Adrenal gland (tissue), 12 donors: Measurements from ENCODE around the gene MYLK3. TPM values are rescaled to one million over a fixed set of nuclear protein-coding genes. Genes with fewer than 3 reads are reported as not detected.

Source experiments
- DNase-seq, 7 donors: peaks; one replicate each; pipeline ENCODE4 v3.0.0-alpha.2; 2019 to 2020
- H3K27ac ChIP-seq, 5 donors: fragments of 200-600 bp; sonication (generic) in 4 of 5; 1 replicate in 3 of 5; 2 replicates in 2 of 5; pipeline versions ENCODE4 v1.5.1 to v1.8.0; 2016 to 2020; ENCODE audit warnings: mild to moderate bottlenecking in 1 of 5
- H3K27me3 ChIP-seq: fragments of 200-600 bp; 2 replicates; pipeline ENCODE4 v1.8.0; 2021
- H3K36me3 ChIP-seq, 2 donors: fragments of 200-600 bp; replicated peaks in 1 of 2; 1 replicate in 1 of 2; 2 replicates in 1 of 2; pipeline versions ENCODE4 v1.5.1 to v1.8.0; 2018 to 2022
- H3K4me1 ChIP-seq, 2 donors: fragments of 200-600 bp; replicated peaks in 1 of 2; 1 replicate in 1 of 2; 2 replicates in 1 of 2; pipeline versions ENCODE4 v1.5.1 to v1.8.0; 2018 to 2021
- H3K4me3 ChIP-seq, 4 donors: fragments of 200-600 bp; sonication (generic) in 3 of 4; one replicate each; pipeline ENCODE4 v1.5.1; 2016 to 2018
- H3K9me3 ChIP-seq, 3 donors: fragments of 200-600 bp; sonication (generic) in 1 of 3; replicated peaks in 1 of 3; 1 replicate in 2 of 3; 2 replicates in 1 of 3; pipeline versions ENCODE4 v1.5.1 to v1.8.0; 2016 to 2021
- POLR2A ChIP-seq, 2 donors: fragments of 450-650 bp; IDR thresholded peaks; one replicate each; pipeline ENCODE4 v1.6.1; 2017; ENCODE audit warnings: antibody characterized with exemption in 2 of 2, mild to moderate bottlenecking in 2 of 2, moderate library complexity in 1 of 2
- WGBS, 4 donors: extraction: QIAGEN DNeasy Blood & Tissue Kit in 2 of 4; methylation state at CpG; one replicate each; pipeline versions ENCODE4 v1.1.5 to v1.1.7; 2013 to 2017; 5-methylcytosine and 5-hydroxymethylcytosine counted together
- intact Hi-C, 2 donors: fragments of 100-400 bp; cut with DNase I; formaldehyde crosslinking; loops; one replicate each; pipeline versions ENCODE4 v1.14.1 to v1.15.0; 2022 to 2023
- polyA plus RNA-seq, 3 donors: library from polyadenylated mRNA; stranded (reverse); fragments of 200-250 nt in 2 of 3; fragments of 350-450 nt in 1 of 3; fragmentation: Illumina TruSeq in 1 of 3; extraction: RNeasy Lipid Tissue Mini Kit (QIAGEN cat#74804) in 1 of 3; gene quantifications; one replicate each; pipeline ENCODE4 v1.2.3, GENCODE V29; 2013 to 2014
- total RNA-seq, 9 donors: library from RNA; depleted of rRNA in 4 of 9; stranded (reverse); fragments of >200 nt in 4 of 9; fragments of 120-200 nt in 1 of 9; fragmentation: NEBNext Ultra II Directional in 1 of 9; extraction: Animal tissue kit (Norgen Biotek cat#: 25700) in 1 of 9; gene quantifications; one replicate each; pipeline versions ENCODE4 v1.1.0 to v1.2.4, GENCODE V29; 2013 to 2023
- TF ChIP-seq, protein P1 (sequence below), 6 experiments: fragments of 450-650 bp in 4 of 6; fragments of 200-600 bp in 2 of 6; sonication (generic) in 1 of 6; IDR thresholded peaks; 1 replicate in 5 of 6; 2 replicates in 1 of 6; pipeline versions ENCODE4 v1.5.1 to v1.8.0; 2016 to 2021; ENCODE audit warnings: antibody characterized with exemption in 6 of 6, mild to moderate bottlenecking in 2 of 6, moderate library complexity in 1 of 6
- donor health status: healthy with polysubstance abuse.
- donor health status: Bipolar disorder and iron deficiency.
- donor health status: DM: yes; HTN: yes; CAD: no.
- donor health status: DM: no; HTN: no; CAD: no.
- donor health status: DM: no; HTN: no; CAD: no.
- donor health status: DM: yes; HTN: yes; CAD: no.

The MYLK3 gene
- total and polyA plus RNA-seq, 12 donors = 0.10 to 3.9 (median 0.68) TPM

GRCh38 chr16:46695937-46696336 lies 52.2 kb downstream of the MYLK3 start:
- no peak overlapping the region for H3K27ac ChIP-seq
- WGBS, 4 donors = 85 to 94% (median 93%) methylated on average over 5 of the region's 5 CpGs
- DNase-seq = no peak
- TF ChIP-seq, protein P1, sequence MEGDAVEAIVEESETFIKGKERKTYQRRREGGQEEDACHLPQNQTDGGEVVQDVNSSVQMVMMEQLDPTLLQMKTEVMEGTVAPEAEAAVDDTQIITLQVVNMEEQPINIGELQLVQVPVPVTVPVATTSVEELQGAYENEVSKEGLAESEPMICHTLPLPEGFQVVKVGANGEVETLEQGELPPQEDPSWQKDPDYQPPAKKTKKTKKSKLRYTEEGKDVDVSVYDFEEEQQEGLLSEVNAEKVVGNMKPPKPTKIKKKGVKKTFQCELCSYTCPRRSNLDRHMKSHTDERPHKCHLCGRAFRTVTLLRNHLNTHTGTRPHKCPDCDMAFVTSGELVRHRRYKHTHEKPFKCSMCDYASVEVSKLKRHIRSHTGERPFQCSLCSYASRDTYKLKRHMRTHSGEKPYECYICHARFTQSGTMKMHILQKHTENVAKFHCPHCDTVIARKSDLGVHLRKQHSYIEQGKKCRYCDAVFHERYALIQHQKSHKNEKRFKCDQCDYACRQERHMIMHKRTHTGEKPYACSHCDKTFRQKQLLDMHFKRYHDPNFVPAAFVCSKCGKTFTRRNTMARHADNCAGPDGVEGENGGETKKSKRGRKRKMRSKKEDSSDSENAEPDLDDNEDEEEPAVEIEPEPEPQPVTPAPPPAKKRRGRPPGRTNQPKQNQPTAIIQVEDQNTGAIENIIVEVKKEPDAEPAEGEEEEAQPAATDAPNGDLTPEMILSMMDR (IDR thresholded peaks at IDR 0.05) = no peak
- TF ChIP-seq POLR2A (IDR thresholded peaks at IDR 0.05) = no peak
- no peaks in the 10 kb centered on the region for H3K9me3 ChIP-seq
- peaks cover 0 to under 1% of the 10 kb centered on the region in 2 donors for H3K4me1 ChIP-seq
- H3K4me3 ChIP-seq = no peak overlapping the region
- intact Hi-C loops = no loop called here
- H3K36me3 ChIP-seq = no peaks in the 10 kb centered on the region
- H3K27me3 ChIP-seq = no peaks in the 10 kb centered on the region

DNA sequence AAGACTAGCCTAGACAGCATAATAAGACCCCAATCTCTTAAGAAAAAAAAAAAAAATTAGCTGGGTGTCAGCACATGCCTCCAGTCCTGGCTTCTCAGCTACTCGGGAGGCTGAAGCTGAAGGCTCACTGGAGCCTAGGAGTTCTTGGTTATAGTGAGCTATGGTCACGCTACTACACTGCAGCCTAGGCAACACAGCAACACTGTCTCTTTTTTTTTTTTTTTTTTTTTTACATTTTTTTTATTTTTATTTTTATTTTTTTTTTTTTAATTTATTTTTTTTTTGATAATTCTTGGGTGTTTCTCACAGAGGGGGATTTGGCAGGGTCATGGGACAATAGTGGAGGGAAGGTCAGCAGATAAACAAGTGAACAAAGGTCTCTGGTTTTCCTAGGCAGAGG lies 54.5 kb downstream of the MYLK3 start:
- H3K9me3 ChIP-seq = no peaks in the 10 kb centered on the region
- H3K4me3 ChIP-seq = no peak overlapping the region
- no peak for DNase-seq
- WGBS, 4 donors = 91 to 95% (median 94%) methylated on average over 2 of the region's 2 CpGs
- no peaks in the 10 kb centered on the region for H3K36me3 ChIP-seq
- TF ChIP-seq POLR2A (IDR thresholded peaks at IDR 0.05) = no peak
- TF ChIP-seq, protein P1 (IDR thresholded peaks at IDR 0.05) = no peak
- H3K4me1 ChIP-seq = peaks cover 8 to 10% of the 10 kb centered on the region in 2 donors
- H3K27ac ChIP-seq = no peak overlapping the region
- intact Hi-C loops = no loop called here
- no peaks in the 10 kb centered on the region for H3K27me3 ChIP-seq

- Histone ChIP-seq H3K9me3 (no peaks in the 10 kb centered on the region), H3K4me1 (peaks cover 24% of the 10 kb centered on the region in 2 donors), H3K36me3 (no peaks in the 10 kb centered on the region), H3K27ac (no peak overlapping the region), H3K4me3 (no peak overlapping the region), H3K27me3 (no peaks in the 10 kb centered on the region)
- WGBS, 4 donors = 80 to 81% (median 81%) methylated on average over 4 of the region's 4 CpGs
- no peak for TF ChIP-seq POLR2A (IDR thresholded peaks at IDR 0.05)
- TF ChIP-seq, protein P1 (IDR thresholded peaks at IDR 0.05) = no peak
- DNase-seq = no peak
- intact Hi-C loops = no loop called here
Observed at GRCh38 chr16:46691726-46692125, 56.4 kb downstream of the MYLK3 start.

DNA sequence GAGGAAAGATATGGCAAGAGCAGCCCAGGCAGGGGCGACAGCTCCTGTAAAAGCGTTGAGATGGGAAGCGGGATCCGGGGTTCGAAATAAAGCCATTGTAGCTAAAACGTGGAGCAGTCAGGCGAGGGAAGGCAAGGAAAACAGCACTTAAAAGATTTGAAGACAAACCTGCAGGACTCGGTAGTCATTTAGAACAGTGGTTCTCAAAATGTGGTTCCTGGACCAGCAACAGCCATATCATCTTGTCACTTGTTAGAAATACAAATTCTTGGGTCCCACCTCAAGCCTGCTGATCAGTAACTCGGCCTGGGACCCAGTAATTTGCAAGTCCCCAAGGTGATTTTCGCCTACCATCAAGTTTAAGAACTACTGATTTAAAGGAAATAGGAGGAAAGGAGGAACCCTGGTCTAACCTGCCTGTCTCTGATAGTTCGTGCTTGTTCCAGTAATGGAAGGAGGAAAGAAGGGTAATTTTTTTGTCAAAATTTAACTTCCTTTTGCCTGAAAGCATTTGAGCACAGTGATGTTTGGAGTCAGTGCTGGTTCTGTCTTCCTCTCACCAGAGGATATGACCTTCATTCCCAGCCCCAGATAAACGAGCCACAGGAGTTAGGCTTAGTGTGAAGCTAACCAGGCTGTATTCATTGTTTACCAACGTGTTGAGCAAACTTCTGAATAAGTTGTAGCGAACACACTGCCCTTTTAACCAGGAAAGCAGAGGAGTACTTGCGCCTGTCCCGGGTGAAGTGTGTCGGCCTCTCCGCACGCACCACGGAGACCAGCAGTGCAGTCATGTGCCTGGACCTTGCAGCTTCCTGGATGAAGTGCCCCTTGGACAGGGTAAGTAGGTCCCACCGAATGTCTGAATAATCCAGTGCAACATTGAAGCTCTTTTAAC lies 57.6 kb downstream of the MYLK3 start:
- H3K27ac ChIP-seq = peak overlapping the region in 3 of 5 donors; percentile 91 to 96 (median 95)

More for the DNA sequence above, 57.6 kb downstream of the MYLK3 start:
- intact Hi-C loops = no loop called here
- peak overlapping the region in 2 of 4 donors; percentile 77 to 95 for H3K4me3 ChIP-seq
- 19 to 20% (median 19%) methylated on average over 18 to 21 of the region's 21 CpGs for WGBS, 4 donors
- no peaks in the 10 kb centered on the region for H3K27me3 ChIP-seq
- no peak for DNase-seq
- TF ChIP-seq, protein P1 (IDR thresholded peaks at IDR 0.05) = no peak
- no peak for TF ChIP-seq POLR2A (IDR thresholded peaks at IDR 0.05)
- H3K9me3 ChIP-seq = no peaks in the 10 kb centered on the region
- H3K4me1 ChIP-seq = peaks cover 25 to 36% of the 10 kb centered on the region in 2 donors
- no peaks in the 10 kb centered on the region for H3K36me3 ChIP-seq
